OCI-LY7 (cell line): ENCODE data around the gene CDK6.

Source experiments
- CTCF ChIP-seq: fragments of 200-600 bp; sonication (generic); conservative IDR thresholded peaks from 2 replicates; pipeline ENCODE4 v1.5.1; 2014; ENCODE audit warnings: mild to moderate bottlenecking, antibody characterized with exemption, low read length, moderate library complexity, mixed read lengths
- EZH2phosphoT487 ChIP-seq: fragments of 200-600 bp; sonication (generic); IDR thresholded peaks from 2 replicates; pipeline ENCODE4 v1.6.1; 2018; ENCODE audit warnings: low read depth, borderline replicate concordance, mild to moderate bottlenecking, mixed run types, antibody characterized with exemption, low read length, moderate library complexity, mixed read lengths

- no peak for TF ChIP-seq CTCF
- no peak for TF ChIP-seq EZH2phosphoT487
Observed at GRCh38 chr7:92709912-92710311, 126.5 kb downstream of the CDK6 start.
